B cell (primary cell): ENCODE data around the gene L3MBTL4.

ENCODE experiments used
- EZH2 ChIP-seq: IDR thresholded peaks from 2 replicates; pipeline ENCODE4 v1.6.1; 2012; ENCODE audit warnings: borderline replicate concordance, low read depth, mild to moderate bottlenecking, moderate library complexity, low read length; ENCODE audit not compliant: insufficient read depth, poor library complexity, severe bottlenecking
- TF ChIP-seq, protein P1 (sequence below): fragments of 200-600 bp; IDR thresholded peaks from one replicate; pipeline ENCODE4 v1.8.0; 2022; ENCODE audit warnings: antibody characterized with exemption, mild to moderate bottlenecking

DNA sequence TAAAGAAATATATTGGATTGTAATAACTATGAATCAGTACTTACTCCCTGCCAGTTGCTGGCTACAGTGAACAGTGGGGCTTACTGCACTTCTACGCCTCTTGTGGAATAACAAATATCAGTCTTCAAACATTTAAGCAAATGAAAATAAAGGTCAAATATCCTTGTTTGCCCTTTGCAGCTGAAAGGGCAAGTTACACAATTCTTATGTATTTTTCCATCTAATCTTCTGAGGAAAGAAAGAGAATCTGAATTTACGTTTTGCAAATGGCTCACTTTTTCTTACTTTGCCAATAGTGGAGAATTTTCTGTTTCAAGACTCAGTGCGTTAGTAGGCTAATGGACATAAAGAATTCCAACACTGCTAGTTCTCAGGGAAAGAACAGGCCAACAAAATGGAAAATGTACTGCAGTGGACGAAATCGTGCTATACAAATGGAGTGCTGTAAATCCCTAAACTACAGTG is 362.2 kb downstream of the L3MBTL4 start:
- TF ChIP-seq, protein P1, sequence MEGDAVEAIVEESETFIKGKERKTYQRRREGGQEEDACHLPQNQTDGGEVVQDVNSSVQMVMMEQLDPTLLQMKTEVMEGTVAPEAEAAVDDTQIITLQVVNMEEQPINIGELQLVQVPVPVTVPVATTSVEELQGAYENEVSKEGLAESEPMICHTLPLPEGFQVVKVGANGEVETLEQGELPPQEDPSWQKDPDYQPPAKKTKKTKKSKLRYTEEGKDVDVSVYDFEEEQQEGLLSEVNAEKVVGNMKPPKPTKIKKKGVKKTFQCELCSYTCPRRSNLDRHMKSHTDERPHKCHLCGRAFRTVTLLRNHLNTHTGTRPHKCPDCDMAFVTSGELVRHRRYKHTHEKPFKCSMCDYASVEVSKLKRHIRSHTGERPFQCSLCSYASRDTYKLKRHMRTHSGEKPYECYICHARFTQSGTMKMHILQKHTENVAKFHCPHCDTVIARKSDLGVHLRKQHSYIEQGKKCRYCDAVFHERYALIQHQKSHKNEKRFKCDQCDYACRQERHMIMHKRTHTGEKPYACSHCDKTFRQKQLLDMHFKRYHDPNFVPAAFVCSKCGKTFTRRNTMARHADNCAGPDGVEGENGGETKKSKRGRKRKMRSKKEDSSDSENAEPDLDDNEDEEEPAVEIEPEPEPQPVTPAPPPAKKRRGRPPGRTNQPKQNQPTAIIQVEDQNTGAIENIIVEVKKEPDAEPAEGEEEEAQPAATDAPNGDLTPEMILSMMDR = no peak
- no peak for TF ChIP-seq EZH2
